ENCODE results near the gene ARL8B. TPM values are rescaled to one million over a fixed set of nuclear protein-coding genes. Genes with fewer than 3 reads are reported as not detected.

ARL8B gene
- total RNA-seq, 2 donors from 2014 or later, result 40.8 to 51.4 TPM

GRCh38 chr3:5212628-5213573 is 90.8 kb downstream of the ARL8B start:
- Histone ChIP-seq H3K4me1 (no peaks in the 10 kb centered on the region), H3K27ac (no peak overlapping the region), H3K9ac (ENCODE audit: low read depth in 2 of 2, low read length in 2 of 2) (no peak overlapping the region), H3K27me3 (no peaks in the 10 kb centered on the region), H3K4me3 (no peak overlapping the region), H3K36me3 (peaks cover 23% of the 10 kb centered on the region), H3K9me3 (no peaks in the 10 kb centered on the region)
- intact Hi-C loops (cut with DNase I), result no loop called here
- TF ChIP-seq CTCF (IDR thresholded peaks at IDR 0.05), result no peak
- no peak for DNase-seq

- no peak overlapping the region for H3K4me3 ChIP-seq
- no peaks in the 10 kb centered on the region for H3K27me3 ChIP-seq
- H3K9me3 ChIP-seq, result no peaks in the 10 kb centered on the region
- H3K36me3 ChIP-seq, result peaks cover 23% of the 10 kb centered on the region
- no peaks in the 10 kb centered on the region for H3K4me1 ChIP-seq
- no peak for DNase-seq
- H3K9ac ChIP-seq (ENCODE audit: low read depth in 2 of 2, low read length in 2 of 2), result no peak overlapping the region
- no peak for TF ChIP-seq CTCF (IDR thresholded peaks at IDR 0.05)
- intact Hi-C loops (cut with DNase I), result no loop called here
- H3K27ac ChIP-seq, result no peak overlapping the region
Observed at GRCh38 chr3:5213574-5213966, 91.5 kb downstream of the ARL8B start.

GRCh38 chr3:5214352-5214751 is 92.3 kb downstream of the ARL8B start:
- TF ChIP-seq CTCF (IDR thresholded peaks at IDR 0.05), result no peak
- DNase-seq, result no peak
- H3K9ac ChIP-seq (ENCODE audit: low read depth in 2 of 2, low read length in 2 of 2), result no peak overlapping the region
- H3K4me1 ChIP-seq, result no peaks in the 10 kb centered on the region
- intact Hi-C loops (cut with DNase I), result no loop called here
- no peak overlapping the region for H3K4me3 ChIP-seq
- no peaks in the 10 kb centered on the region for H3K27me3 ChIP-seq
- H3K27ac ChIP-seq, result no peak overlapping the region
- H3K9me3 ChIP-seq, result no peaks in the 10 kb centered on the region
- H3K36me3 ChIP-seq, result peaks cover 23% of the 10 kb centered on the region

GRCh38 chr3:5217824-5218595 is 95.9 kb downstream of the ARL8B start:
- Histone ChIP-seq H3K36me3 (peaks cover 9% of the 10 kb centered on the region), H3K9me3 (no peaks in the 10 kb centered on the region), H3K4me1 (no peaks in the 10 kb centered on the region), H3K27ac (no peak overlapping the region), H3K9ac (ENCODE audit: low read depth in 2 of 2, low read length in 2 of 2) (no peak overlapping the region), H3K4me3 (no peak overlapping the region), H3K27me3 (no peaks in the 10 kb centered on the region)
- no peak for TF ChIP-seq CTCF (IDR thresholded peaks at IDR 0.05)
- intact Hi-C loops (cut with DNase I), result no loop called here
- DNase-seq, result no peak

GRCh38 chr3:5218815-5219214 is 96.7 kb downstream of the ARL8B start:
- Histone ChIP-seq H3K4me3 (no peak overlapping the region), H3K27ac (no peak overlapping the region), H3K9me3 (no peaks in the 10 kb centered on the region), H3K27me3 (no peaks in the 10 kb centered on the region), H3K36me3 (peaks cover 4% of the 10 kb centered on the region), H3K9ac (ENCODE audit: low read depth in 2 of 2, low read length in 2 of 2) (no peak overlapping the region), H3K4me1 (no peaks in the 10 kb centered on the region)
- no peak for TF ChIP-seq CTCF (IDR thresholded peaks at IDR 0.05)
- no peak for DNase-seq
- intact Hi-C loops (cut with DNase I), result no loop called here
